ENCODE data around the gene AIG1. TPM values are rescaled to one million over a fixed set of nuclear protein-coding genes. Genes with fewer than 3 reads are reported as not detected.
"Not testable (repeated sequence)": the region's sequence is repeated elsewhere in the genome, so short reads cannot be mapped to it uniquely, and the experiment has no call there.

The AIG1 gene
- total RNA-seq, 6 experiments from 2014 or later, result 50.7 to 70.5 (median 52.5) TPM

- DNase-seq, result no peak
- no peaks in the 10 kb centered on the region for H3K9me3 Mint-ChIP-seq
- H3K27me3 Mint-ChIP-seq (ENCODE audit: insufficient read depth), result peaks cover 3% of the 10 kb centered on the region
- no peak overlapping the region for H3K4me3 Mint-ChIP-seq
- H3K36me3 Mint-ChIP-seq (ENCODE audit: low read depth), result no peaks in the 10 kb centered on the region
- no peak for TF ChIP-seq CTCF (IDR thresholded peaks at IDR 0.05)
- no peak overlapping the region for H3K27ac Mint-ChIP-seq
- H3K4me1 Mint-ChIP-seq (ENCODE audit: low read depth), result peaks cover 5% of the 10 kb centered on the region
Measured at GRCh38 chr6:143034689-143035334, 25.9 kb upstream of the AIG1 start.

GRCh38 chr6:143037470-143037869 is 23.2 kb upstream of the AIG1 start:
- DNase-seq, result no peak
- no peak for TF ChIP-seq CTCF (IDR thresholded peaks at IDR 0.05)
- Mint-ChIP-seq H3K9me3 (no peaks in the 10 kb centered on the region), H3K27me3 (ENCODE audit: insufficient read depth) (peaks cover 1% of the 10 kb centered on the region), H3K27ac (no peak overlapping the region), H3K4me3 (no peak overlapping the region), H3K4me1 (ENCODE audit: low read depth) (peaks cover 10% of the 10 kb centered on the region), H3K36me3 (ENCODE audit: low read depth) (no peaks in the 10 kb centered on the region)

GRCh38 chr6:143038833-143039232 is 21.9 kb upstream of the AIG1 start:
- TF ChIP-seq CTCF (IDR thresholded peaks at IDR 0.05), result no peak
- no peak for DNase-seq
- Mint-ChIP-seq H3K27me3 (ENCODE audit: insufficient read depth) (peaks cover 1% of the 10 kb centered on the region), H3K4me1 (ENCODE audit: low read depth) (peaks cover 10% of the 10 kb centered on the region), H3K36me3 (ENCODE audit: low read depth) (no peaks in the 10 kb centered on the region), H3K4me3 (no peak overlapping the region), H3K9me3 (no peaks in the 10 kb centered on the region), H3K27ac (no peak overlapping the region)

GRCh38 chr6:143039548-143039947 is 21.1 kb upstream of the AIG1 start:
- H3K4me1 Mint-ChIP-seq (ENCODE audit: low read depth), result peaks cover 10% of the 10 kb centered on the region
- H3K27ac Mint-ChIP-seq, result no peak overlapping the region
- H3K4me3 Mint-ChIP-seq, result peak overlapping the region; percentile 70
- no peaks in the 10 kb centered on the region for H3K9me3 Mint-ChIP-seq
- H3K36me3 Mint-ChIP-seq (ENCODE audit: low read depth), result peaks cover 4% of the 10 kb centered on the region; the same call in 1 of the 2 replicates
- H3K27me3 Mint-ChIP-seq (ENCODE audit: insufficient read depth), result no peaks in the 10 kb centered on the region; the same call in 1 of the 2 replicates
- DNase-seq, result no peak
- TF ChIP-seq CTCF (IDR thresholded peaks at IDR 0.05), result no peak

- H3K4me1 Mint-ChIP-seq (ENCODE audit: low read depth), result peaks cover 10% of the 10 kb centered on the region
- H3K36me3 Mint-ChIP-seq (ENCODE audit: low read depth), result peaks cover 4% of the 10 kb centered on the region; the same call in 1 of the 2 replicates
- H3K4me3 Mint-ChIP-seq, result peak overlapping the region; percentile 70
- H3K9me3 Mint-ChIP-seq, result no peaks in the 10 kb centered on the region; the same call in 1 of the 2 replicates
- no peaks in the 10 kb centered on the region for H3K27me3 Mint-ChIP-seq (ENCODE audit: insufficient read depth)
- no peak for TF ChIP-seq CTCF (IDR thresholded peaks at IDR 0.05)
- DNase-seq, result no peak
- H3K27ac Mint-ChIP-seq, result no peak overlapping the region
Measured at GRCh38 chr6:143040018-143040417, 20.7 kb upstream of the AIG1 start.

- H3K36me3 Mint-ChIP-seq (ENCODE audit: low read depth); DNase-seq; H3K9me3 Mint-ChIP-seq; H3K27me3 Mint-ChIP-seq (ENCODE audit: insufficient read depth); H3K4me1 Mint-ChIP-seq (ENCODE audit: low read depth); H3K4me3 Mint-ChIP-seq; H3K27ac Mint-ChIP-seq: not testable (repeated sequence)
Measured at GRCh38 chr6:143044345-143044744, 16.3 kb upstream of the AIG1 start.

Data from HFFc6 (cell line).